Measurements from ENCODE around the gene UBE2V1.

DNA sequence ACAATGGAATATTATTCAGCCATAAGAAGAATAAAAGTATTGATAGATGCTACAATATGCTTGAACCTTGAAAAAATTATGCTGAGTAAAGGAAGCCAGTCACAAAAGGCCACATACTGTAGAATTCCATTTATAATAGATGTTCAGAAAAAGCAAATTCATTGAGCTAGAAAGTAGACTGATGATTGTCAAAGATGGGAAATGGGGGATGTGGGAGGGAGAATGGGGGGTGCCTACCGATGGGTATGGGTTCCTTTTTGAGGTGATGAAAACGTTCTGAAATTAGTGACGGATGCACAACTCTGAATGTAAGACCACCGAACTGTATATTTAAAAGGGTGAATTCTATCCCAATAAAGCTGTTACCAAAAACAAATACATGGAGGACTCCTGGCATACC is 18.4 kb downstream of the UBE2V1 start:
- TF ChIP-seq CTCF (IDR thresholded peaks at IDR 0.05) (no peak), MYC (IDR thresholded peaks at IDR 0.05; ENCODE audit: borderline replicate concordance, low read length) (no peak), SMC3 (IDR thresholded peaks at IDR 0.05) (no peak), RFX5 (IDR thresholded peaks at IDR 0.05) (no peak), GATA3 (IDR thresholded peaks at IDR 0.05; ENCODE audit: borderline replicate concordance) (no peak), KDM1A (IDR thresholded peaks at IDR 0.05; ENCODE audit: low read depth) (no peak), RAD21 (conservative IDR thresholded peaks at IDR 0.05 in 1 of 2, IDR thresholded peaks at IDR 0.05 in 1 of 2) (no peak), CBX2 (IDR thresholded peaks at IDR 0.05; ENCODE audit: borderline replicate concordance, low read depth) (no peak), E2F6 (IDR thresholded peaks at IDR 0.05; ENCODE audit: borderline replicate concordance, low read depth) (no peak), MAFK (IDR thresholded peaks at IDR 0.05; ENCODE audit: partially characterized antibody) (no peak)
- TF ChIP-seq, protein P1, sequence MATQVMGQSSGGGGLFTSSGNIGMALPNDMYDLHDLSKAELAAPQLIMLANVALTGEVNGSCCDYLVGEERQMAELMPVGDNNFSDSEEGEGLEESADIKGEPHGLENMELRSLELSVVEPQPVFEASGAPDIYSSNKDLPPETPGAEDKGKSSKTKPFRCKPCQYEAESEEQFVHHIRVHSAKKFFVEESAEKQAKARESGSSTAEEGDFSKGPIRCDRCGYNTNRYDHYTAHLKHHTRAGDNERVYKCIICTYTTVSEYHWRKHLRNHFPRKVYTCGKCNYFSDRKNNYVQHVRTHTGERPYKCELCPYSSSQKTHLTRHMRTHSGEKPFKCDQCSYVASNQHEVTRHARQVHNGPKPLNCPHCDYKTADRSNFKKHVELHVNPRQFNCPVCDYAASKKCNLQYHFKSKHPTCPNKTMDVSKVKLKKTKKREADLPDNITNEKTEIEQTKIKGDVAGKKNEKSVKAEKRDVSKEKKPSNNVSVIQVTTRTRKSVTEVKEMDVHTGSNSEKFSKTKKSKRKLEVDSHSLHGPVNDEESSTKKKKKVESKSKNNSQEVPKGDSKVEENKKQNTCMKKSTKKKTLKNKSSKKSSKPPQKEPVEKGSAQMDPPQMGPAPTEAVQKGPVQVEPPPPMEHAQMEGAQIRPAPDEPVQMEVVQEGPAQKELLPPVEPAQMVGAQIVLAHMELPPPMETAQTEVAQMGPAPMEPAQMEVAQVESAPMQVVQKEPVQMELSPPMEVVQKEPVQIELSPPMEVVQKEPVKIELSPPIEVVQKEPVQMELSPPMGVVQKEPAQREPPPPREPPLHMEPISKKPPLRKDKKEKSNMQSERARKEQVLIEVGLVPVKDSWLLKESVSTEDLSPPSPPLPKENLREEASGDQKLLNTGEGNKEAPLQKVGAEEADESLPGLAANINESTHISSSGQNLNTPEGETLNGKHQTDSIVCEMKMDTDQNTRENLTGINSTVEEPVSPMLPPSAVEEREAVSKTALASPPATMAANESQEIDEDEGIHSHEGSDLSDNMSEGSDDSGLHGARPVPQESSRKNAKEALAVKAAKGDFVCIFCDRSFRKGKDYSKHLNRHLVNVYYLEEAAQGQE (IDR thresholded peaks at IDR 0.05), result no peak
